H9 (cell line): ENCODE data around the gene KIRREL3. TPM values are rescaled to one million over a fixed set of nuclear protein-coding genes. Genes with fewer than 3 reads are reported as not detected.

Experiments used
- DNase-seq: peaks from one replicate; pipeline ENCODE4 v3.0.0-alpha.2; 2017
- H2AFZ ChIP-seq: one replicate; pipeline ENCODE4 v1.6.1; 2013; ENCODE audit warnings: mild to moderate bottlenecking, low read length, control low read depth, moderate library complexity
- H2AK5ac ChIP-seq: 2 replicates; pipeline ENCODE4 v1.6.1; 2013; ENCODE audit warnings: low read length, control low read depth, mixed read lengths; ENCODE audit not compliant: insufficient read length
- H2BK120ac ChIP-seq: one replicate; pipeline ENCODE4 v1.6.1; 2013; ENCODE audit warnings: low read depth, mild to moderate bottlenecking, low read length, control low read depth, inconsistent platforms; ENCODE audit not compliant: poor library complexity, severe bottlenecking
- H2BK12ac ChIP-seq: 2 replicates; pipeline ENCODE4 v1.6.1; 2013; ENCODE audit warnings: low read length, control low read depth, mixed read lengths, low read depth; ENCODE audit not compliant: insufficient read length
- H2BK15ac ChIP-seq: 2 replicates; pipeline ENCODE4 v1.6.1; 2013; ENCODE audit warnings: low read depth, low read length, control low read depth
- H2BK20ac ChIP-seq: one replicate; pipeline ENCODE4 v1.6.1; 2013; ENCODE audit warnings: low read depth, mild to moderate bottlenecking, low read length, control low read depth, inconsistent platforms; ENCODE audit not compliant: poor library complexity, severe bottlenecking
- H2BK5ac ChIP-seq: 2 replicates; pipeline ENCODE4 v1.6.1; 2013; ENCODE audit warnings: low read length, control low read depth, mixed read lengths; ENCODE audit not compliant: insufficient read length
- H3K14ac ChIP-seq: 2 replicates; pipeline ENCODE4 v1.6.1; 2013; ENCODE audit warnings: low read length, control low read depth; ENCODE audit not compliant: insufficient read depth
- H3K18ac ChIP-seq: 2 replicates; pipeline ENCODE4 v1.6.1; 2013; ENCODE audit warnings: low read depth, mild to moderate bottlenecking, mixed read lengths, low read length, control low read depth; ENCODE audit not compliant: insufficient read length
- H3K23ac ChIP-seq: 2 replicates; pipeline ENCODE4 v1.6.1; 2013; ENCODE audit warnings: low read length, control low read depth, mixed read lengths, low read depth; ENCODE audit not compliant: insufficient read length
- H3K23me2 ChIP-seq: 2 replicates; pipeline ENCODE4 v1.6.1; 2013; ENCODE audit warnings: low read depth, mild to moderate bottlenecking, mixed read lengths, low read length, control low read depth; ENCODE audit not compliant: insufficient read length, poor library complexity, severe bottlenecking
- H3K27ac ChIP-seq: 2 replicates; pipeline ENCODE4 v1.5.1; 2013; ENCODE audit warnings: low read length, control low read depth, mixed read lengths, low read depth; ENCODE audit not compliant: insufficient read length
- H3K27me3 ChIP-seq: 2 replicates; pipeline ENCODE4 v1.6.1; 2013; ENCODE audit warnings: low read length, control low read depth, inconsistent platforms; ENCODE audit not compliant: insufficient read depth
- H3K4ac ChIP-seq: 2 replicates; pipeline ENCODE4 v1.6.1; 2013; ENCODE audit warnings: low read depth, mild to moderate bottlenecking, control low read depth, inconsistent platforms, low read length, moderate library complexity
- H3K4me1 ChIP-seq: 2 replicates; pipeline ENCODE4 v1.6.1; 2013; ENCODE audit warnings: low read length, control low read depth, inconsistent platforms; ENCODE audit not compliant: insufficient read depth
- H3K4me2 ChIP-seq: 2 replicates; pipeline ENCODE4 v1.6.1; 2013; ENCODE audit warnings: low read length, control low read depth, mixed read lengths; ENCODE audit not compliant: insufficient read length, insufficient read depth
- H3K56ac ChIP-seq: 2 replicates; pipeline ENCODE4 v1.6.1; 2013; ENCODE audit warnings: low read depth, mild to moderate bottlenecking, mixed read lengths, low read length, control low read depth; ENCODE audit not compliant: insufficient read length
- H3K79me1 ChIP-seq: 2 replicates; pipeline ENCODE4 v1.6.1; 2013; ENCODE audit warnings: low read depth, mild to moderate bottlenecking, moderate library complexity, low read length, control low read depth, inconsistent platforms; ENCODE audit not compliant: insufficient read depth, poor library complexity, severe bottlenecking
- H3K79me2 ChIP-seq: 2 replicates; pipeline ENCODE4 v1.6.1; 2013; ENCODE audit warnings: low read length, control low read depth, inconsistent platforms; ENCODE audit not compliant: insufficient read depth
- H3K9ac ChIP-seq: 2 replicates; pipeline ENCODE4 v1.6.1; 2013; ENCODE audit warnings: low read length, control low read depth, mixed read lengths; ENCODE audit not compliant: insufficient read length; ENCODE audit errors: extremely low read depth
- H3K9me3 ChIP-seq: one replicate; pipeline ENCODE4 v1.6.1; 2013; ENCODE audit warnings: low read depth, low read length, inconsistent platforms; ENCODE audit not compliant: control insufficient read depth
- H3T11ph ChIP-seq: one replicate; pipeline ENCODE4 v1.6.1; 2013; ENCODE audit warnings: mild to moderate bottlenecking, low read length, control low read depth, inconsistent platforms
- H4K20me1 ChIP-seq: one replicate; pipeline ENCODE4 v1.6.1; 2013; ENCODE audit not compliant: control insufficient read depth, insufficient read length, insufficient read depth
- H4K5ac ChIP-seq: 2 replicates; pipeline ENCODE4 v1.6.1; 2013; ENCODE audit warnings: low read depth, mild to moderate bottlenecking, mixed read lengths, low read length, control low read depth; ENCODE audit not compliant: insufficient read length
- H4K8ac ChIP-seq: replicated peaks from 2 replicates; pipeline ENCODE4 v1.6.1; 2013; ENCODE audit warnings: low read length, control low read depth, mixed read lengths, low read depth; ENCODE audit not compliant: insufficient read length
- H4K91ac ChIP-seq: 2 replicates; pipeline ENCODE4 v1.6.1; 2013; ENCODE audit warnings: low read depth, mild to moderate bottlenecking, moderate library complexity, mixed read lengths, low read length, control low read depth; ENCODE audit not compliant: insufficient read length
- H3K27ac Mint-ChIP-seq, 3 experiments: 2 replicates in 2 of 3; 3 replicates in 1 of 3; pipeline ENCODE4 v1.8.0; 2020 to 2021; ENCODE audit warnings: mixed read lengths in 3 of 3, mild to moderate bottlenecking in 1 of 3, moderate library complexity in 1 of 3
- H3K27me3 Mint-ChIP-seq: 2 replicates; pipeline ENCODE4 v1.8.0; 2021; ENCODE audit warnings: low read depth, mild to moderate bottlenecking, moderate library complexity, mixed read lengths
- H3K36me3 Mint-ChIP-seq, 3 experiments: 2 replicates in 2 of 3; 3 replicates in 1 of 3; pipeline ENCODE4 v1.8.0; 2020 to 2021; ENCODE audit warnings: low read depth in 3 of 3, mixed read lengths in 3 of 3; ENCODE audit not compliant: insufficient read depth in 1 of 3
- H3K4me1 Mint-ChIP-seq, 2 experiments: 2 replicates each; pipeline ENCODE4 v1.8.0; 2020; ENCODE audit warnings: mixed read lengths in 2 of 2
- H3K4me3 Mint-ChIP-seq, 2 experiments: 2 replicates in 1 of 2; 3 replicates in 1 of 2; pipeline ENCODE4 v1.8.0; 2020 to 2021; ENCODE audit warnings: mild to moderate bottlenecking in 2 of 2, mixed read lengths in 2 of 2, moderate library complexity in 1 of 2
- H3K9me3 Mint-ChIP-seq, 2 experiments: 2 replicates in 1 of 2; 3 replicates in 1 of 2; pipeline ENCODE4 v1.8.0; 2020; ENCODE audit warnings: mild to moderate bottlenecking in 2 of 2, mixed read lengths in 2 of 2, moderate library complexity in 1 of 2
- WGBS: extraction: QIAGEN DNeasy Blood & Tissue Kit; methylation state at CpG from one replicate; pipeline ENCODE4 v1.1.7; 2013; ENCODE audit warnings: missing lambda C conversion rate, low lambda C conversion rate, mixed read lengths; ENCODE audit not compliant: insufficient read length; ENCODE audit errors: extremely low coverage; 5-methylcytosine and 5-hydroxymethylcytosine counted together
- total RNA-seq: library from RNA; stranded (reverse); gene quantifications from 2 replicates; pipeline ENCODE4 v1.2.1, GENCODE V29; 2021
- TF ChIP-seq, protein P1 (sequence below): fragments of 200-600 bp; sonication (generic); conservative IDR thresholded peaks from 3 replicates; pipeline ENCODE4 v1.8.0; 2021; ENCODE audit warnings: antibody characterized with exemption, mild to moderate bottlenecking

Gene KIRREL3
- total RNA-seq, 1 experiment from 2014 or later, result 0.17 TPM

DNA sequence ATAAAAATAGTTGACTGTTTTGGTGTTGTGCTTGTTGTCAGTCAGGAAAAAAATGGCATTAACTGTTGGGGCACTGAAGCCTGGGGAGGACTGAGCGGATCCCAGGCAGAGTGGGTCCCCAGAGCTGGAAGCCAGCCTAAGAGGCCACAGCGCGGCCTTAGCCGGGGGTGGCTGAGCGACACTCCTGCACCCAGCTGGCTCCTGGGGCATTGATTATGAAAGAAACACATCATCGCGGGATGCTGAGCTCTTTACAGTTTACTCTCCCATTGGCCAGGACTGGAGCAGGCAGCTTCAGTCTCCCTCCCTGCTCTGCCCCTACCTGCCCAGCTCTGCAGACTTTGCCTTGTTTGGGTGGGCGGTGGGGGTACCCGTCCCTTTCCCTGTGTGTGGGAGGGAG, 523.6 kb downstream of the KIRREL3 start:
- Histone ChIP-seq H3K79me1 (no peaks in the 10 kb centered on the region), H3K14ac (peak overlapping the region; percentile 34; the same call in 1 of the 2 replicates), H4K20me1 (no peaks in the 10 kb centered on the region), H2AFZ (no peak overlapping the region), H3K4me1 (no peaks in the 10 kb centered on the region), H2BK5ac (no peak overlapping the region), H2BK12ac (no peak overlapping the region), H3K79me2 (no peaks in the 10 kb centered on the region), H4K8ac (no peak overlapping the region), H4K91ac (no peak overlapping the region), H2BK120ac (no peak overlapping the region), H3K23me2 (no peaks in the 10 kb centered on the region), H3K27ac (no peak overlapping the region), H3K4me2 (no peak overlapping the region), H2AK5ac (no peak overlapping the region), H3K9ac (no peak overlapping the region), H3K9me3 (no peaks in the 10 kb centered on the region), H4K5ac (no peak overlapping the region), H3T11ph (no peak overlapping the region), H2BK15ac (no peak overlapping the region), H2BK20ac (no peak overlapping the region), H3K56ac (no peak overlapping the region), H3K4ac (no peak overlapping the region), H3K27me3 (no peaks in the 10 kb centered on the region; the same call in 1 of the 2 replicates), H3K23ac (no peak overlapping the region), H3K18ac (no peak overlapping the region)
- Mint-ChIP-seq H3K4me3 (no peak overlapping the region), H3K9me3 (no peaks in the 10 kb centered on the region; a peak in 1 of 5 replicates), H3K27ac (no peak overlapping the region), H3K27me3 (peaks cover 3% of the 10 kb centered on the region), H3K36me3 (no peaks in the 10 kb centered on the region; a peak in 1 of 7 replicates), H3K4me1 (peaks cover 7 to 29% of the 10 kb centered on the region in 2 experiments)
- no CpG with 5 or more reads among the region's 9 CpGs for WGBS
- TF ChIP-seq, protein P1, sequence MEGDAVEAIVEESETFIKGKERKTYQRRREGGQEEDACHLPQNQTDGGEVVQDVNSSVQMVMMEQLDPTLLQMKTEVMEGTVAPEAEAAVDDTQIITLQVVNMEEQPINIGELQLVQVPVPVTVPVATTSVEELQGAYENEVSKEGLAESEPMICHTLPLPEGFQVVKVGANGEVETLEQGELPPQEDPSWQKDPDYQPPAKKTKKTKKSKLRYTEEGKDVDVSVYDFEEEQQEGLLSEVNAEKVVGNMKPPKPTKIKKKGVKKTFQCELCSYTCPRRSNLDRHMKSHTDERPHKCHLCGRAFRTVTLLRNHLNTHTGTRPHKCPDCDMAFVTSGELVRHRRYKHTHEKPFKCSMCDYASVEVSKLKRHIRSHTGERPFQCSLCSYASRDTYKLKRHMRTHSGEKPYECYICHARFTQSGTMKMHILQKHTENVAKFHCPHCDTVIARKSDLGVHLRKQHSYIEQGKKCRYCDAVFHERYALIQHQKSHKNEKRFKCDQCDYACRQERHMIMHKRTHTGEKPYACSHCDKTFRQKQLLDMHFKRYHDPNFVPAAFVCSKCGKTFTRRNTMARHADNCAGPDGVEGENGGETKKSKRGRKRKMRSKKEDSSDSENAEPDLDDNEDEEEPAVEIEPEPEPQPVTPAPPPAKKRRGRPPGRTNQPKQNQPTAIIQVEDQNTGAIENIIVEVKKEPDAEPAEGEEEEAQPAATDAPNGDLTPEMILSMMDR, result no peak
- no peak for DNase-seq
